Breast epithelium (tissue), 4 donors: ENCODE results near the gene TEX26. TPM values are rescaled to one million over a fixed set of nuclear protein-coding genes. Genes with fewer than 3 reads are reported as not detected.

Source experiments
- DNase-seq, 2 donors: peaks; one replicate each; pipeline ENCODE4 v3.0.0-alpha.2; 2019; ENCODE audit warnings: low spot score in 2 of 2
- H3K27ac ChIP-seq, 2 donors: fragments of 200-600 bp; sonication (generic) in 1 of 2; one replicate each; pipeline ENCODE4 v1.5.1; 2016 to 2019; ENCODE audit warnings: mild to moderate bottlenecking in 1 of 2
- H3K27me3 ChIP-seq, 2 donors: fragments of 200-600 bp; sonication (generic) in 1 of 2; one replicate each; pipeline versions ENCODE4 v1.5.1 to v1.6.0; 2017 to 2019; ENCODE audit warnings: control low read depth in 1 of 2, mild to moderate bottlenecking in 1 of 2
- H3K36me3 ChIP-seq: fragments of 200-600 bp; one replicate; pipeline ENCODE4 v1.5.1; 2019
- H3K4me1 ChIP-seq, 2 donors: fragments of 200-600 bp; sonication (generic); one replicate each; pipeline ENCODE4 v1.5.1; 2016 to 2019; ENCODE audit warnings: control low read depth in 1 of 2
- H3K4me3 ChIP-seq, 3 donors: fragments of 200-600 bp; sonication (generic); 1 replicate in 2 of 3; 2 replicates in 1 of 3; pipeline ENCODE4 v1.5.1; 2016 to 2019; ENCODE audit warnings: mild to moderate bottlenecking in 3 of 3, moderate library complexity in 2 of 3
- H3K9me3 ChIP-seq, 2 donors: fragments of 200-600 bp; sonication (generic) in 1 of 2; one replicate each; pipeline ENCODE4 v1.5.1; 2016 to 2019; ENCODE audit warnings: control low read depth in 1 of 2
- CTCF ChIP-seq, 3 donors: fragments of 450-650 bp; IDR thresholded peaks; one replicate each; pipeline ENCODE4 v1.5.1; 2016 to 2017; ENCODE audit warnings: antibody characterized with exemption in 3 of 3, mild to moderate bottlenecking in 3 of 3, moderate library complexity in 3 of 3
- POLR2A ChIP-seq: fragments of 450-650 bp; IDR thresholded peaks from one replicate; pipeline ENCODE4 v1.6.1; 2016; ENCODE audit warnings: antibody characterized with exemption, mild to moderate bottlenecking, moderate library complexity
- POLR2AphosphoS5 ChIP-seq, 3 donors: sonication (generic); formaldehyde crosslinking; IDR thresholded peaks; one replicate each; pipeline ENCODE4 v1.6.1; 2017; ENCODE audit warnings: antibody characterized with exemption in 3 of 3
- intact Hi-C: fragments of 100-400 bp; cut with DNase I; formaldehyde crosslinking; loops from one replicate; pipeline ENCODE4 v1.15.1; 2023; ENCODE audit warnings: low total_unique reads
- total RNA-seq, 3 donors: library from RNA; depleted of rRNA; stranded (reverse); fragments of >200 nt; gene quantifications; one replicate each; pipeline ENCODE4 v1.1.0, GENCODE V29; 2016

Gene TEX26
- total RNA-seq = under 1 TPM in 2 of 3 donors, not detected in 1; 0.48 to 0.59 TPM

- no peak for DNase-seq
- no peak within 1 kb of the TSS for H3K27ac ChIP-seq
- no peaks in the 10 kb centered on the region for H3K27me3 ChIP-seq
- peaks cover 0 to 3% of the 10 kb centered on the region in 2 donors for H3K9me3 ChIP-seq
- intact Hi-C loops = no loop called here
- no peak for TF ChIP-seq POLR2AphosphoS5 (IDR thresholded peaks at IDR 0.05)
- no peak for TF ChIP-seq POLR2A
- no peak for TF ChIP-seq CTCF (IDR thresholded peaks at IDR 0.05)
- H3K36me3 ChIP-seq = no peaks in the 10 kb centered on the region
- H3K4me3 ChIP-seq = no peak within 1 kb of the TSS
- H3K4me1 ChIP-seq = no peaks in the 10 kb centered on the region
Measured at GRCh38 chr13:30932481-30933353, at the start of gene TEX26. Gene TEX26 (plus strand): TSS chr13:30932656. CDS start chr13:30932716, 60 bp downstream.

GRCh38 chr13:30882996-30883766 is 49.3 kb upstream of the TEX26 start:
- Histone ChIP-seq H3K9me3 (no peaks in the 10 kb centered on the region), H3K4me3 (no peak overlapping the region), H3K27me3 (no peaks in the 10 kb centered on the region), H3K36me3 (no peaks in the 10 kb centered on the region), H3K4me1 (peaks cover 0 to 4% of the 10 kb centered on the region in 2 donors), H3K27ac (no peak overlapping the region)
- TF ChIP-seq POLR2A (no peak), CTCF (IDR thresholded peaks at IDR 0.05) (no peak), POLR2AphosphoS5 (IDR thresholded peaks at IDR 0.05) (no peak)
- intact Hi-C loops = no loop called here
- no peak for DNase-seq

GRCh38 chr13:30884543-30884942 is 47.9 kb upstream of the TEX26 start:
- Histone ChIP-seq H3K4me3 (no peak overlapping the region), H3K27ac (no peak overlapping the region), H3K36me3 (no peaks in the 10 kb centered on the region), H3K9me3 (no peaks in the 10 kb centered on the region), H3K27me3 (no peaks in the 10 kb centered on the region), H3K4me1 (peaks cover 0 to 4% of the 10 kb centered on the region in 2 donors)
- intact Hi-C loops = no loop called here
- TF ChIP-seq POLR2AphosphoS5 (IDR thresholded peaks at IDR 0.05) (no peak), CTCF (IDR thresholded peaks at IDR 0.05) (no peak), POLR2A (no peak)
- DNase-seq = no peak

GRCh38 chr13:30889196-30889690 is 43.2 kb upstream of the TEX26 start:
- DNase-seq = no peak
- intact Hi-C loops = no loop called here
- H3K27ac ChIP-seq = no peak overlapping the region

More at GRCh38 chr13:30889196-30889690, 43.2 kb upstream of the TEX26 start:
- TF ChIP-seq CTCF (IDR thresholded peaks at IDR 0.05) = no peak
- no peaks in the 10 kb centered on the region for H3K4me1 ChIP-seq
- no peak overlapping the region for H3K4me3 ChIP-seq
- no peaks in the 10 kb centered on the region for H3K27me3 ChIP-seq
- no peaks in the 10 kb centered on the region for H3K9me3 ChIP-seq
- H3K36me3 ChIP-seq = no peaks in the 10 kb centered on the region
